ENCODE data around the gene SPOCK1.

Gene SPOCK1

DNA sequence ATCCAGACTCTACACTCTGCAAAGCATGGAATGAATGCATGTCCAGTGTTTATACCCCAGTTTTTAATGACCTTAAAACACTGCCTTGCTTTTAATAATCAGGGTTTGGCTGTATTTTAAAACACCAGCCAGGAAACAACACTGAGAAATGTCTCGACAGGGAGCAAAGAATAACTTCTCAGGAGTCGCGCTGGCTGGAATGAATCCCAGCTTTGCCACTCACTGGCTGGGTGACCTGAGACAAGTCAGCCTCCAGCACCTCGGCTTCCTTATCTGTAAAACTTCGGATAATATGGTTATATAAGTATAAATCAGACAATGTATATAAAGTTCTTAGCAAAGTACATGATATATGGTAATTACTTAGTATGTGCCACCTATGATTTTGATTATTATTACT is 505.0 kb downstream of the SPOCK1 start:
- TF ChIP-seq GATA3 (IDR thresholded peaks at IDR 0.05; ENCODE audit: low read depth, low read length) (no peak), GATA2 (IDR thresholded peaks at IDR 0.05; ENCODE audit: low read depth, low read length) (no peak)

DNA sequence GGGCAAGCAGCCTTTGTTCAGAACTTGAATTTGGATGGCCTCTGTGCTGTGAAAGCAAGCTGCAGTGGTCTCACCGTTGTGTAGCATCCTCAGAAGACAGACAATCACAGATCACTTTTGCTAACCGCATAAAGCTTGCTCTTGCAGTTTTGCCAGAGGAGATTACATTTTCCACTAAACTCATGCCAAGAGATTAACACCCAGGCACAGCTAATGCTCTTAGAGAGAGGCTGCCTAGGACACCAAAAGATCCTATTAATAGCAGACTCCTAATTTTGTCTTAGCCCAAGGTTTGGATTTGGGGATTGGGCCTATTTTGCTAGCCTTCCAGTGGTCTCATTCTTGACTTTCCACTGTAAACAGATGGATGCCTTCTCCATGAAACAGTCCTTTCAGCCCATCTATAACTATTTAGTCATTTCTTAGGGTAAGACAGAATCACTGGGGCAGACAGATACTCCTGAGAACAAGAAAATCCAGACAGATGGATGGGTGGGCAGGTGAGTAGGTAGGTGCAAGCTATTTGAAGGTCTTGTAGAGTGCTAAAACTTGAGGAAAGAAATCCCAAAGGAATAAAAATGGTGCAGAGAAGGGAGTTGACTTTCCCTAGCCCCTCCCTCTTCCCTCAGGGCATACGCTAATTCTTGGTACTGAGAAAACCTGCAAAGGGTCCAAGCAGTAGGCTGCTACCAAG is 506.2 kb downstream of the SPOCK1 start:
- TF ChIP-seq GATA2 (IDR thresholded peaks at IDR 0.05; ENCODE audit: low read depth, low read length), result no peak
- no peak for TF ChIP-seq GATA3 (IDR thresholded peaks at IDR 0.05; ENCODE audit: low read depth, low read length)

DNA sequence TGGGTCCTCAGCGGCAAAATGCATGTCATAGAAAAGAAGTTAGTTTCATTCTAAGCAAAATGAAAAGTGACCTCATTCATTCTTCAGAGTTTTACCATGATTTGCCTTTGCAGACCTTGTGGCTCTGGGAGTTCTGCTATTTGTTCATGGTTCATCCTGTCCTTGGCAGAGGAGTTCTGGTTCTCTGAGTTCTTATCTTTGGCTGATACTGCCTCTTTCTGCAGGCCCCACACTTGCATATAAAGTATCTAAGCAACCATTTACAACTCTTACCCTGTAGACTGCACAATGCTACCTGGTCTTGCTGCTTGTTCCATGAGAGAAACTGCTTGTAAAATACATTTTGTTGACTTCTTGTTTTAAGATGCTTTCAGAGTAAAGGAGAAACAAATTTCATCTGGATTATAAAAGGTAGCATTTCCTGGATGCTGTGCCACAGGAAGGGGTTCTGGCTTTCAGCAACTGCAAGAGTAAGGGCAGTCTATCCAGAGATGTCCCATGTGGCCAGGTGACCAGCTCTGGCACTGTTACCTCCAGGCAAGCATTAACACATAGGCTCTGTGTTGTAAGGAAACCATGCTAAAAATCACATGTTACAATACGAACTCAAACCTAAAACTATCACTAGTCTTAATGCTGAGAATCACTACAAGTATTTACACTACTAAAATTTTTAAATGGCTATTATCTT is 513.2 kb downstream of the SPOCK1 start:
- TF ChIP-seq GATA2 (IDR thresholded peaks at IDR 0.05; ENCODE audit: low read depth, low read length) (no peak), GATA3 (IDR thresholded peaks at IDR 0.05; ENCODE audit: low read depth, low read length) (no peak)

DNA sequence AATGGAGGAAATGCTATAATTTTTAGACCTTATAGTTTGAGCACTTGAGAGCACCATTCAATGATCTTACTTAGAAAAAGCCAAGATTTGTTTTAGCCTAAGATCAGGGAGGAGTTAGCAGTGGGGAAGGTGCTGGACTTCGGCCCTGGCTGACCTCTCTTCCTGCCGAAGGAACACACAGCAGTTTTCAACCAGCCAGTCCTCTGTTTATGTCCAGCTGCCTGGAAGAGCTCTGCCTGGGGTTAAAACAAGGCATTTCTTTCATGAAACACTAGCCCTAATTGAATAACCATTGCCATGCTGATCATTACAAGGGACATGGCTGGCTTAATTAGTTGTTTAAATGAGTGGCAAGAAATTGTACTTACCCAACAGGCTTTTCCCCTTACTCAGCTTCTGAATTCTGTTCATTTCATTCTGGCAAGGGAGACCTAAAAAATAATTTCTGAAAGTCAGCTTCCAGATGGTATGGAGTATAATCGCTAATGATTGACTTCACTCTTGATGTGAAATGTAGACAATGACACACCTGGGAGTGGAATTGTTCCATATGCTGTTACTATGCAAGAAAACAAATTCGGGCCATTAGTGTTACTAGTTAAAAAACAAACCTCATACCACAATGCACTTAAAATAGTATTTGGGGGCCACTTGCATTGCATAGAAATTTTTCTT is 514.2 kb downstream of the SPOCK1 start:
- TF ChIP-seq GATA2 (IDR thresholded peaks at IDR 0.05; ENCODE audit: low read depth, low read length), result no peak
- no peak for TF ChIP-seq GATA3 (IDR thresholded peaks at IDR 0.05; ENCODE audit: low read depth, low read length)

DNA sequence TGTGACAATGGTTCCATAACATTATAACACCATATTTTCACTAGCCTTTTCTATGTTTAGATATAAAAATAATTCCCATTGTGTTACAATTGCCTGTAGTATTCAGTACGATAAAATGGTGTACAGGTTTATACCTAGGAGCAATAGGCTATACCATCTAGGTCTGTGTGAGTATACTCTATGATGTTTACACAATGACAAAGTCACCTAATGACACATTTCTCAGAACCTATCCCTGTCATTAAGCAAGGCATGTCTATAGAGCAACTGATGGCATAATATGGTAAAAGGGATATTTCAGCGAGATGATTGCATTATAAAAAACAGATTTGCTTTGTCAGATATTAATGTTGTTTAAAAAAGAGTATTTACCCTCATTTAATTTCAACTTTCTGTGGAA is 517.2 kb downstream of the SPOCK1 start:
- TF ChIP-seq GATA3 (IDR thresholded peaks at IDR 0.05; ENCODE audit: low read depth, low read length), result no peak
- TF ChIP-seq GATA2 (IDR thresholded peaks at IDR 0.05; ENCODE audit: low read depth, low read length), result no peak

DNA sequence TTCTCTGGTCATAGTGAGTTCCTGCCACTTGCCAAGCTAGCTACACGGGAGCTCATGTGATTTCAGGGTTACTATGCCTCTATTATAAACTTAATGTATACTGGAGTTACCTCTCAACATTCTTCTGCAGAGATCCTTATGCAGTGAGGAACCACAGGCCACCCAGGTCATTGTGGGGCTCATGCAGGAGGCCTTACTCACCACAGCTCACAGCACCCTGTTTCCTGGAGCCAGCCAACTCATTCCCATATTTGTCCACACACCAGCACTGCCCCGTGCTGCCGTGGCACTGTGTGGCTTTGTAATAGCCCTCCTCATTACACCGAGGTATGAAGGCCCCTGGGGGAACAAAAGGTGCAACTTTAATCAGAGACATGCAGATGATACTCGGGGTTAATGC is 520.0 kb downstream of the SPOCK1 start:
- TF ChIP-seq GATA2 (IDR thresholded peaks at IDR 0.05; ENCODE audit: low read depth, low read length) (no peak), GATA3 (IDR thresholded peaks at IDR 0.05; ENCODE audit: low read depth, low read length) (no peak)

DNA sequence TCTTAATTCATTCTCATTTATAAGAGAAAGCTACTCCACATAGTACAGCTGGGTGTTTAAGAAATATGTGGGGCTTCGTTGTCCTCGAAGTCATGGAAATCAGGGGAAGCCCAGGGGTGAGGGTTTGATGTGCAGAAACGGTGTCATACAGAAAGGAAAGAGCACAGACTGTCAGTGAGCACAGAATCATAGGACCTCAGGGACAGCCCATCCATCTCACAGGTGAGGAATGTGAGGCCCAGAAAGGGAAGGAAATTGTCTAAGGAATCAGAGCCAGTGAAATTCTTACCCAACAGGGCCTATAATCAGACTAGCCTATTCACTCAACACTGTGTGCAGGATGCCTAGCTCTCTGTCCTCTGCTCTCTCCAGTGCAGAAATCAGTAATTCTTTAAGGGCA is 535.6 kb downstream of the SPOCK1 start:
- TF ChIP-seq GATA3 (IDR thresholded peaks at IDR 0.05; ENCODE audit: low read depth, low read length) (no peak), GATA2 (IDR thresholded peaks at IDR 0.05; ENCODE audit: low read depth, low read length) (no peak)

DNA sequence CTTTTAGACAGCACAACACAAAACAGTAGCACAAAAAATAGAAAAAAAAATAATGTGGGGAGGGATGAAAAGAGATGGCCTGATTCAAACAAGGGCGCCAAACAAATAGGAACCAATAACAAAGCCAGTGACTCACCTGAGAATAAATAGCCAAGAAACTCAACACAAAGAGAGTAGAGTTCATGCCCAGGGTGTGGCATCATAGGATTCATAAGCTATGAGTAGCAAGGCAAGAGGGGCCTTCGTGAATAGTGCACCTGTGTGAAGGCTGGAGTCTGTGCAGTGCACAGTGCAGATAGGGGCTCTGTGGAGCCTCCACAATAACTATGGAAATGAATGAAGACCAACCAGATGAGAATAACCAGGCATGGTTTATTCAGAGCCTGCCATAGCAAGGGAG is 541.7 kb downstream of the SPOCK1 start:
- TF ChIP-seq GATA3 (IDR thresholded peaks at IDR 0.05; ENCODE audit: low read depth, low read length), result no peak
- TF ChIP-seq GATA2 (IDR thresholded peaks at IDR 0.05; ENCODE audit: low read depth, low read length), result no peak

DNA sequence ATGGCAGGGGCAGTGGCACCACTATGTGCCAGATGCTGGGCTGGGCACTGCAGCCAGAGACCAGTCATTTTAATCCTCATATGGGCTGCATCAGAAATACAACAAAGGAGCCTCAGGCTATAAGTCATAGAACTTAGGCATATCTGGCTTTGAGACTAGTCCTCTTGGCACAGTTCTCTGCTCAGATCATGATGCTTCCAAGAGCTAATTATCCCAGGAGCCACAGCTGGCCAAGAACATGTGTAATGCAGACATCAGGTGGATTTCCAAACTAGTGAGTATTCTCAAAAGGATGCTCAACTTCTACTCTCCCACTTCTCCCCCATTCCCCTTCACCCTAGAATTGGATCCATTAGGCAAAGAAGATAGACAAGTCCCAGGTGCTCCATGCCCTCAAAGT is 571.6 kb downstream of the SPOCK1 start:
- no peak for TF ChIP-seq GATA3 (IDR thresholded peaks at IDR 0.05; ENCODE audit: low read depth, low read length)
- no peak for TF ChIP-seq GATA2 (IDR thresholded peaks at IDR 0.05; ENCODE audit: low read depth, low read length)

DNA sequence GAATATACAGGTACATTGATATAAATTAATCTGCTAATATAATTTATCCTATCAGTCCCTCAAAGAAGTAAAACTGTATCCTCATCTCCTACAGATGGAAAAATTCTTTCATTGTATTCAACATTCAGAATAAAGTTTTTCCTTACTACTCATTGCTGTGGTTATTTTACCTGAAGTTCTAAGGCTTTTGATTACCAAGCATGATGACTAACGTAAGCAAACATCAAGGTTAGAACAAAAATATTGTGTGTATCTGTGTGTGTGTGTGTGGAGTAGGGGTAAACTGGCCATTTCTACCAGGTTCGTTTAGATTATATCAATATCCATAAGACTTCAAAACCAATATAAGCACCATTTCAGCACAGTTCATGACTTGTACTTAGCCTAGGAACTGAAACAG is 573.1 kb downstream of the SPOCK1 start:
- no peak for TF ChIP-seq GATA2 (IDR thresholded peaks at IDR 0.05; ENCODE audit: low read depth, low read length)

Measured in SH-SY5Y (cell line).